K562 (cell line): ENCODE data around the gene ZNF322. TPM values are rescaled to one million over a fixed set of nuclear protein-coding genes. Genes with fewer than 3 reads are reported as not detected.

ENCODE experiments used
- MAX ChIP-seq: sonication (generic); formaldehyde crosslinking; IDR thresholded peaks from 2 replicates; pipeline ENCODE4 v1.9.0; 2022; ENCODE audit warnings: mild to moderate bottlenecking, missing genetic modification reagents
- MIER1 ChIP-seq: fragments of 450-650 bp; IDR thresholded peaks from 2 replicates; pipeline ENCODE4 v1.6.1; 2016; ENCODE audit warnings: antibody characterized with exemption, mild to moderate bottlenecking, low read depth
- NBN ChIP-seq: fragments of 450-650 bp; IDR thresholded peaks from 2 replicates; pipeline ENCODE4 v1.6.1; 2016; ENCODE audit warnings: low read depth, mild to moderate bottlenecking
- ZNF224 ChIP-seq: sonication (generic); formaldehyde crosslinking; IDR thresholded peaks from 2 replicates; pipeline ENCODE4 v1.8.0; 2022; ENCODE audit warnings: mild to moderate bottlenecking, missing genetic modification reagents
- ZNF644 ChIP-seq: fragments of 200-800 bp; sonication (Bioruptor generic); IDR thresholded peaks from 2 replicates; pipeline ENCODE4 v1.6.1; 2016; ENCODE audit warnings: low read depth, missing genetic modification characterization, missing compliant biosample characterization
- ZNF766 ChIP-seq: fragments of 200-800 bp; sonication (Bioruptor generic); conservative IDR thresholded peaks from 2 replicates; pipeline ENCODE4 v1.6.1; 2016; ENCODE audit warnings: missing genetic modification characterization, missing compliant biosample characterization
- polyA plus RNA-seq, 8 experiments: library from polyadenylated mRNA; depleted of rRNA in 4 of 8; stranded (reverse) in 5 of 8; unstranded in 3 of 8; fragments of >200 nt; fragmentation: Nextera tagmentation in 2 of 8; fragmentation: Illumina TruSeq in 1 of 8; extraction: Ambion mirVana in 2 of 8; extraction: Trizol in 1 of 8; gene quantifications; 2 replicates each; pipeline versions ENCODE4 v1.2.1 to v1.2.3, GENCODE V29; 2011 to 2014; ENCODE audit warnings: inconsistent platforms in 1 of 8, missing spikeins in 1 of 8
- total RNA-seq, 7 experiments: library from RNA; depleted of rRNA in 6 of 7; stranded (reverse); fragments of >200 nt in 6 of 7; fragmentation: Illumina TruSeq in 2 of 7; extraction: Trizol in 2 of 7; gene quantifications; 2 replicates each; pipeline versions ENCODE4 v1.2.1 to v1.2.3, GENCODE V29; 2011 to 2021; ENCODE audit warnings: low replicate concordance in 1 of 7
- TF ChIP-seq, protein P1 (sequence below): sonication (generic); formaldehyde crosslinking; IDR thresholded peaks from 2 replicates; pipeline ENCODE4 v1.8.0; 2023; ENCODE audit warnings: mild to moderate bottlenecking, missing genetic modification reagents
- TF ChIP-seq, protein P2 (sequence below), 2 experiments: fragments of 450-650 bp; IDR thresholded peaks; 2 replicates each; pipeline ENCODE4 v1.6.1; 2016; ENCODE audit warnings: mild to moderate bottlenecking in 2 of 2, borderline replicate concordance in 1 of 2, low read depth in 1 of 2, moderate library complexity in 1 of 2

ZNF322 gene
- total and polyA plus RNA-seq, 9 of the 15 experiments (the other 6 are each of a cell fraction or from before 2014, with no cell fraction given), result 4.7 to 31.2 (median 18.7) TPM

GRCh38 chr6:26593278-26594130 lies 66.0 kb downstream of the ZNF322 start (continued):
- TF ChIP-seq MIER1 (peak; percentile 53; the same call in 1 of the 2 replicates), ZNF224 (no peak), MAX (no peak), ZNF766 (CRISPR knock-in tag) (peak; percentile 88), NBN (peak; percentile 60), ZNF644 (tag) (peak; percentile 69; the same call in 1 of the 2 replicates)
- TF ChIP-seq, protein P1, sequence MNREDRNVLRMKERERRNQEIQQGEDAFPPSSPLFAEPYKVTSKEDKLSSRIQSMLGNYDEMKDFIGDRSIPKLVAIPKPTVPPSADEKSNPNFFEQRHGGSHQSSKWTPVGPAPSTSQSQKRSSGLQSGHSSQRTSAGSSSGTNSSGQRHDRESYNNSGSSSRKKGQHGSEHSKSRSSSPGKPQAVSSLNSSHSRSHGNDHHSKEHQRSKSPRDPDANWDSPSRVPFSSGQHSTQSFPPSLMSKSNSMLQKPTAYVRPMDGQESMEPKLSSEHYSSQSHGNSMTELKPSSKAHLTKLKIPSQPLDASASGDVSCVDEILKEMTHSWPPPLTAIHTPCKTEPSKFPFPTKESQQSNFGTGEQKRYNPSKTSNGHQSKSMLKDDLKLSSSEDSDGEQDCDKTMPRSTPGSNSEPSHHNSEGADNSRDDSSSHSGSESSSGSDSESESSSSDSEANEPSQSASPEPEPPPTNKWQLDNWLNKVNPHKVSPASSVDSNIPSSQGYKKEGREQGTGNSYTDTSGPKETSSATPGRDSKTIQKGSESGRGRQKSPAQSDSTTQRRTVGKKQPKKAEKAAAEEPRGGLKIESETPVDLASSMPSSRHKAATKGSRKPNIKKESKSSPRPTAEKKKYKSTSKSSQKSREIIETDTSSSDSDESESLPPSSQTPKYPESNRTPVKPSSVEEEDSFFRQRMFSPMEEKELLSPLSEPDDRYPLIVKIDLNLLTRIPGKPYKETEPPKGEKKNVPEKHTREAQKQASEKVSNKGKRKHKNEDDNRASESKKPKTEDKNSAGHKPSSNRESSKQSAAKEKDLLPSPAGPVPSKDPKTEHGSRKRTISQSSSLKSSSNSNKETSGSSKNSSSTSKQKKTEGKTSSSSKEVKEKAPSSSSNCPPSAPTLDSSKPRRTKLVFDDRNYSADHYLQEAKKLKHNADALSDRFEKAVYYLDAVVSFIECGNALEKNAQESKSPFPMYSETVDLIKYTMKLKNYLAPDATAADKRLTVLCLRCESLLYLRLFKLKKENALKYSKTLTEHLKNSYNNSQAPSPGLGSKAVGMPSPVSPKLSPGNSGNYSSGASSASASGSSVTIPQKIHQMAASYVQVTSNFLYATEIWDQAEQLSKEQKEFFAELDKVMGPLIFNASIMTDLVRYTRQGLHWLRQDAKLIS, result no peak
- TF ChIP-seq, protein P2, sequence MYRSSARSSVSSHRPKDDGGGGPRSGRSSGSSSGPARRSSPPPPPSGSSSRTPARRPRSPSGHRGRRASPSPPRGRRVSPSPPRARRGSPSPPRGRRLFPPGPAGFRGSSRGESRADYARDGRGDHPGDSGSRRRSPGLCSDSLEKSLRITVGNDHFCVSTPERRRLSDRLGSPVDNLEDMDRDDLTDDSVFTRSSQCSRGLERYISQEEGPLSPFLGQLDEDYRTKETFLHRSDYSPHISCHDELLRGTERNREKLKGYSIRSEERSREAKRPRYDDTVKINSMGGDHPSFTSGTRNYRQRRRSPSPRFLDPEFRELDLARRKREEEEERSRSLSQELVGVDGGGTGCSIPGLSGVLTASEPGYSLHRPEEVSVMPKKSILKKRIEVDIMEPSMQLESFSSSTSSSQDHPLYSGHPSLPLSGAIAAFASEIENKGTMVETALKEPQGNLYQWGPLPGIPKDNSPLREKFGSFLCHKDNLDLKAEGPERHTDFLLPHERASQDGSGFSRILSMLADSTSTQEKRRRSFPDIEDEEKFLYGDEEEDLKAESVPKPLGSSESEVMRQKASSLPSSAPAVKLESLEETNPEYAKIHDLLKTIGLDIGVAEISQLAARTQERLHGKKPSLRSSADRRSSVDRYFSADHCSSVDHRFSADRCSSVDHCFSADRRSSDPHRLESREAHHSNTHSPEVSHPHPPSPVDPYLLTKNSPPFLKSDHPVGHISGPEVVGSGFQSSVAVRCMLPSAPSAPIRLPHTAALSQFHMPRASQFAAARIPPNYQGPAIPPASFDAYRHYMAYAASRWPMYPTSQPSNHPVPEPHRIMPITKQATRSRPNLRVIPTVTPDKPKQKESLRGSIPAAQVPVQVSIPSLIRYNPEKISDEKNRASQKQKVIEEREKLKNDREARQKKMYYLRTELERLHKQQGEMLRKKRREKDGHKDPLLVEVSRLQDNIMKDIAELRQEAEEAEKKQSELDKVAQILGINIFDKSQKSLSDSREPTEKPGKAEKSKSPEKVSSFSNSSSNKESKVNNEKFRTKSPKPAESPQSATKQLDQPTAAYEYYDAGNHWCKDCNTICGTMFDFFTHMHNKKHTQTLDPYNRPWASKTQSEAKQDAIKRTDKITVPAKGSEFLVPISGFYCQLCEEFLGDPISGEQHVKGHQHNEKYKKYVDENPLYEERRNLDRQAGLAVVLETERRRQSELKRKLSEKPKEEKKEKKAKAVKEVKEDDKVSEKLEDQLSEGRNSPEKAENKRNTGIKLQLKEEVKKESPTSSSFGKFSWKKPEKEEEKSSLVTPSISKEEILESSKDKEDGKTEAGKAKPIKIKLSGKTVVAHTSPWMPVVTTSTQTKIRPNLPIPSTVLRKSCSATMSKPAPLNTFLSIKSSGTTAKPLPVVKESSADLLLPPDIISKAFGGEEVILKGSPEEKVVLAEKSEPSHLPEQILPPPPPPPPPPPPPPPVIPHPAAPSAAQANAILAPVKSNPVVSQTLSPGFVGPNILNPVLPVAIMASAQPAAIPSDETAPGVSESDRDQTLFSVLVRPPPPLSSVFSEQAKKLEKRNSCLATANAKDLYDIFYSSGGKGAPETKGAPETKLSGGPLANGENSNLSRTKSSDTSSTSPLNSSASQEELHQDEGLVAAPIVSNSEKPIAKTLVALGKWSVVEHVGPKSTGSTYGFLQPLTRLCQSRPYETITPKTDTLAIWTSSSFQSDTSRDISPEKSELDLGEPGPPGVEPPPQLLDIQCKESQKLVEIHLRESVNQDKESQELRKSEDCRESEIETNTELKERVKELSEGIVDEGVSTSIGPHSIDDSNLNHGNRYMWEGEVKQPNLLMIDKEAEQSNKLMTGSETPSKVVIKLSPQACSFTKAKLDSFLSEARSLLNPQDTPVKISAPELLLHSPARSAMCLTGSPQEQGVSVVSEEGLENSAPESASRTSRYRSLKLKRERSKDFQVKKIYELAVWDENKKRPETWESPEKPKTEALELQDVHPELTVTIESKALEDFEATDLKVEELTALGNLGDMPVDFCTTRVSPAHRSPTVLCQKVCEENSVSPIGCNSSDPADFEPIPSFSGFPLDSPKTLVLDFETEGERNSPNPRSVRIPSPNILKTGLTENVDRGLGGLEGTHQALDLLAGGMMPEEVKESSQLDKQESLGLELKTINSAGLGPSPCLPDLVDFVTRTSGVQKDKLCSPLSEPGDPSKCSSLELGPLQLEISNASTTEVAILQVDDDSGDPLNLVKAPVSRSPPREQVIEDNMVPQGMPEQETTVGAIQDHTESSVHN (IDR thresholded peaks at IDR 0.05; ENCODE audit: borderline replicate concordance in 1 of 2, low read depth in 1 of 2), result 0 out of 4 replicates have a peak, but pooled peaks of 1 of the 2 experiments have one; percentile 19
